CD14-positive monocyte (primary cell): Measurements from ENCODE around the gene ODC1. TPM values are rescaled to one million over a fixed set of nuclear protein-coding genes. Genes with fewer than 3 reads are reported as not detected.
"Not testable (repeated sequence)": the region's sequence is repeated elsewhere in the genome, so short reads cannot be mapped to it uniquely, and the experiment has no call there.

Experiments used
- DNase-seq, 3 donors: peaks; one replicate each; pipeline ENCODE4 v3.0.0-alpha.2; 2011 to 2022
- H2AFZ ChIP-seq: 2 replicates; pipeline ENCODE4 v1.6.0; 2012; ENCODE audit warnings: mild to moderate bottlenecking, low read depth, low read length, inconsistent platforms; ENCODE audit not compliant: insufficient read depth, poor library complexity, severe bottlenecking
- H3K27ac ChIP-seq, 2 donors: 1 replicate in 1 of 2; 2 replicates in 1 of 2; pipeline ENCODE4 v1.5.1; 2012 to 2013; ENCODE audit warnings: low read length in 2 of 2, control low read depth in 1 of 2, inconsistent platforms in 1 of 2, low read depth in 1 of 2, mild to moderate bottlenecking in 1 of 2
- H3K27me3 ChIP-seq, 2 donors: one replicate each; pipeline versions ENCODE4 v1.6.0 to v1.6.1; 2011 to 2013; ENCODE audit warnings: low read length in 2 of 2; ENCODE audit not compliant: control insufficient read depth in 2 of 2, insufficient read depth in 2 of 2
- H3K36me3 ChIP-seq, 2 donors: replicated peaks in 1 of 2; 1 replicate in 1 of 2; 2 replicates in 1 of 2; pipeline versions ENCODE4 v1.5.1 to v1.6.1; 2012 to 2013; ENCODE audit warnings: low read length in 2 of 2, control low read depth in 1 of 2, inconsistent platforms in 1 of 2, mild to moderate bottlenecking in 1 of 2; ENCODE audit not compliant: insufficient read depth in 2 of 2, control insufficient read depth in 1 of 2
- H3K4me1 ChIP-seq, 2 donors: 1 replicate in 1 of 2; 2 replicates in 1 of 2; pipeline versions ENCODE4 v1.5.1 to v1.6.1; 2012 to 2013; ENCODE audit warnings: low read length in 2 of 2, control low read depth in 1 of 2, inconsistent platforms in 1 of 2, mild to moderate bottlenecking in 1 of 2, moderate library complexity in 1 of 2; ENCODE audit not compliant: insufficient read depth in 2 of 2, control insufficient read depth in 1 of 2
- H3K4me2 ChIP-seq: replicated peaks from 2 replicates; pipeline ENCODE3; 2012; ENCODE audit warnings: low read length, moderate library complexity, mild to moderate bottlenecking; ENCODE audit not compliant: poor library complexity, severe bottlenecking; ENCODE audit errors: extremely low read depth
- H3K4me3 ChIP-seq, 3 experiments: fragments of 200-600 bp in 1 of 3; sonication (generic) in 1 of 3; replicated peaks in 1 of 3; 1 replicate in 2 of 3; 2 replicates in 1 of 3; pipeline ENCODE4 v1.5.1; 2011 to 2013; ENCODE audit warnings: low read length in 3 of 3, mild to moderate bottlenecking in 3 of 3, control low read depth in 2 of 3, low read depth in 2 of 3, inconsistent platforms in 1 of 3, moderate library complexity in 1 of 3
- H3K79me2 ChIP-seq: 2 replicates; pipeline ENCODE4 v1.6.0; 2012; ENCODE audit warnings: mild to moderate bottlenecking, control low read depth, inconsistent platforms, low read length, moderate library complexity; ENCODE audit not compliant: insufficient read depth
- H3K9ac ChIP-seq: 2 replicates; pipeline ENCODE4 v1.6.0; 2017; ENCODE audit warnings: low read length, mild to moderate bottlenecking; ENCODE audit not compliant: insufficient read depth, poor library complexity, severe bottlenecking
- H3K9me3 ChIP-seq, 2 donors: replicated peaks in 1 of 2; 1 replicate in 1 of 2; 2 replicates in 1 of 2; pipeline versions ENCODE4 v1.5.1 to v1.6.1; 2012 to 2013; ENCODE audit warnings: low read length in 2 of 2, control low read depth in 1 of 2; ENCODE audit not compliant: control insufficient read depth in 1 of 2, insufficient read depth in 1 of 2
- H4K20me1 ChIP-seq: 2 replicates; pipeline ENCODE4 v1.6.0; 2012; ENCODE audit warnings: mild to moderate bottlenecking, low read length, control low read depth, moderate library complexity; ENCODE audit not compliant: insufficient read depth
- H3K27ac Mint-ChIP-seq, 7 donors: one replicate each; pipeline ENCODE4 v1.8.0; 2020; ENCODE audit warnings: mild to moderate bottlenecking in 7 of 7, mixed read lengths in 7 of 7, moderate library complexity in 6 of 7, inconsistent platforms in 2 of 7
- H3K27me3 Mint-ChIP-seq, 3 donors: one replicate each; pipeline ENCODE4 v1.8.0; 2021 to 2022; ENCODE audit warnings: low read depth in 3 of 3, mild to moderate bottlenecking in 3 of 3, mixed read lengths in 3 of 3, moderate library complexity in 3 of 3, inconsistent platforms in 1 of 3
- H3K36me3 Mint-ChIP-seq, 2 donors: one replicate each; pipeline ENCODE4 v1.8.0; 2020; ENCODE audit warnings: mixed read lengths in 2 of 2, inconsistent platforms in 1 of 2, mild to moderate bottlenecking in 1 of 2
- H3K4me1 Mint-ChIP-seq: one replicate; pipeline ENCODE4 v1.8.0; 2020; ENCODE audit warnings: mild to moderate bottlenecking, mixed read lengths
- H3K4me3 Mint-ChIP-seq, 2 donors: one replicate each; pipeline ENCODE4 v1.8.0; 2020; ENCODE audit warnings: mild to moderate bottlenecking in 2 of 2, mixed read lengths in 2 of 2, moderate library complexity in 1 of 2
- H3K9me3 Mint-ChIP-seq, 7 donors: one replicate each; pipeline ENCODE4 v1.8.0; 2020 to 2022; ENCODE audit warnings: mixed read lengths in 7 of 7, mild to moderate bottlenecking in 6 of 7, moderate library complexity in 6 of 7, inconsistent platforms in 2 of 7
- WGBS: methylation state at CpG from one replicate; pipeline ENCODE4 v1.1.5; 2013; ENCODE audit warnings: missing lambda C conversion rate; ENCODE audit not compliant: insufficient coverage; 5-methylcytosine and 5-hydroxymethylcytosine counted together
- intact Hi-C, 2 donors: fragments of 100-400 bp; cut with micrococcal nuclease; formaldehyde crosslinking; loops; one replicate each; pipeline versions ENCODE4 v1.15.0 to v1.15.1; 2023
- polyA plus RNA-seq, 3 donors: library from polyadenylated mRNA; depleted of rRNA in 1 of 3; unstranded in 2 of 3; stranded (reverse) in 1 of 3; fragments of 300-500 nt in 2 of 3; fragments of >200 nt in 1 of 3; fragmentation: Illumina TruSeq in 2 of 3; gene quantifications; 1 replicate in 2 of 3; 2 replicates in 1 of 3; pipeline ENCODE4 v1.2.3, GENCODE V29; 2012 to 2021
- TF ChIP-seq, protein P1 (sequence below): fragments of 200-600 bp; IDR thresholded peaks from one replicate; pipeline ENCODE4 v1.8.0; 2022; ENCODE audit warnings: antibody characterized with exemption, mild to moderate bottlenecking

ODC1 gene
- polyA plus RNA-seq, 3 donors, result 22.7 to 27.3 (median 23.6) TPM

- H3K9me3 ChIP-seq, result no peaks in the 10 kb centered on the region
- WGBS, result 90% methylated on average over 9 of the region's 11 CpGs
- DNase-seq, result no peak
These were observed 9.9 kb upstream of the ODC1 start for GRCh38 chr2:10457846-10458598.

GRCh38 chr2:10457195-10457594 lies 9.1 kb upstream of the ODC1 start:
- intact Hi-C loops, result not testable (repeated sequence)

More at GRCh38 chr2:10457846-10458598, 9.9 kb upstream of the ODC1 start:
- no peak overlapping the region for H3K27ac ChIP-seq
- Mint-ChIP-seq H3K27me3 (peaks cover 6 to 19% (median 14%) of the 10 kb centered on the region in 3 donors), H3K9me3 (no peaks in the 10 kb centered on the region), H3K4me1 (no peaks in the 10 kb centered on the region), H3K36me3 (no peaks in the 10 kb centered on the region), H3K27ac (no peak overlapping the region), H3K4me3 (no peak overlapping the region)
- H3K4me3 ChIP-seq, result no peak overlapping the region
- no peaks in the 10 kb centered on the region for H3K79me2 ChIP-seq
- no peak overlapping the region for H3K4me2 ChIP-seq
- intact Hi-C loops, result no loop called here
- no peak overlapping the region for H3K9ac ChIP-seq
- no peaks in the 10 kb centered on the region for H3K27me3 ChIP-seq
- TF ChIP-seq, protein P1, sequence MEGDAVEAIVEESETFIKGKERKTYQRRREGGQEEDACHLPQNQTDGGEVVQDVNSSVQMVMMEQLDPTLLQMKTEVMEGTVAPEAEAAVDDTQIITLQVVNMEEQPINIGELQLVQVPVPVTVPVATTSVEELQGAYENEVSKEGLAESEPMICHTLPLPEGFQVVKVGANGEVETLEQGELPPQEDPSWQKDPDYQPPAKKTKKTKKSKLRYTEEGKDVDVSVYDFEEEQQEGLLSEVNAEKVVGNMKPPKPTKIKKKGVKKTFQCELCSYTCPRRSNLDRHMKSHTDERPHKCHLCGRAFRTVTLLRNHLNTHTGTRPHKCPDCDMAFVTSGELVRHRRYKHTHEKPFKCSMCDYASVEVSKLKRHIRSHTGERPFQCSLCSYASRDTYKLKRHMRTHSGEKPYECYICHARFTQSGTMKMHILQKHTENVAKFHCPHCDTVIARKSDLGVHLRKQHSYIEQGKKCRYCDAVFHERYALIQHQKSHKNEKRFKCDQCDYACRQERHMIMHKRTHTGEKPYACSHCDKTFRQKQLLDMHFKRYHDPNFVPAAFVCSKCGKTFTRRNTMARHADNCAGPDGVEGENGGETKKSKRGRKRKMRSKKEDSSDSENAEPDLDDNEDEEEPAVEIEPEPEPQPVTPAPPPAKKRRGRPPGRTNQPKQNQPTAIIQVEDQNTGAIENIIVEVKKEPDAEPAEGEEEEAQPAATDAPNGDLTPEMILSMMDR, result no peak
- H2AFZ ChIP-seq, result no peak overlapping the region
- H3K36me3 ChIP-seq, result no peaks in the 10 kb centered on the region
- H3K4me1 ChIP-seq, result no peaks in the 10 kb centered on the region
- no peaks in the 10 kb centered on the region for H4K20me1 ChIP-seq

More at GRCh38 chr2:10457195-10457594, 9.1 kb upstream of the ODC1 start:
- H3K9me3 Mint-ChIP-seq, H3K4me1 Mint-ChIP-seq, H3K27me3 ChIP-seq, H3K4me1 ChIP-seq, H3K9ac ChIP-seq, DNase-seq, H4K20me1 ChIP-seq, H3K36me3 Mint-ChIP-seq, H3K27ac Mint-ChIP-seq, H3K4me3 Mint-ChIP-seq, H3K4me2 ChIP-seq, H3K4me3 ChIP-seq, H3K9me3 ChIP-seq, H2AFZ ChIP-seq, H3K36me3 ChIP-seq, H3K27ac ChIP-seq, H3K79me2 ChIP-seq: not testable (repeated sequence)
- 100% methylated on average over 2 of the region's 3 CpGs for WGBS
- H3K27me3 Mint-ChIP-seq, result peaks cover 6 to 18% (median 14%) of the 10 kb centered on the region in 3 donors
